ENCODE data around the gene PSD4. TPM values are rescaled to one million over a fixed set of nuclear protein-coding genes. Genes with fewer than 3 reads are reported as not detected.

PSD4 gene
- polyA plus RNA-seq, 1 of the 3 experiments (the other 2 are of a cell fraction), result 0.35 TPM

DNA sequence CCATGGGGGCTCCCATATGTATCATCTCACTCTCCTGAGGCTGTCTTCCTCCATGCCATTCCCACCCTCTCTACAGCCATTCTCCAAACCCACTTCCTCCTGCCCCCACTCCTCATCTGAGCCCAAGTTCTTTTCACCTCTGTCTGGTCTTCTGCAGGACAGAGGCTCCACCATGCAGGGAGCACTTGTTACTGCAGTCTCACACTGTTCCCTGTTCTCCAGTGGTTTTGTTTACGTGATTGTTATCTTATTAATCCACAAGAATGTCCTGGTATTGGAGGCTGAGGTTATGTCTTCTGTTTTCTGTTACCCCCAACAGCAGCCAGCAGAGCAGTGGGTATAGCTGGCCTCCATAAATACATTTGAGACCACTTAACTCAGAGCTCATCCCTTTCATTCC, 53.5 kb downstream of the PSD4 start:
- Histone ChIP-seq H3K9me3 (no peaks in the 10 kb centered on the region), H3K79me2 (ENCODE audit: insufficient read depth) (no peaks in the 10 kb centered on the region), H3F3A (replicated peaks; ENCODE audit: insufficient read depth) (no peaks in the 10 kb centered on the region), H2AFZ (ENCODE audit: low read depth) (no peak overlapping the region), H3K27me3 (ENCODE audit: insufficient read depth) (no peaks in the 10 kb centered on the region), H3K4me2 (no peak overlapping the region), H3K9me2 (no peaks in the 10 kb centered on the region), H4K20me1 (ENCODE audit: insufficient read depth) (no peaks in the 10 kb centered on the region), H3K27ac (ENCODE audit: low read depth in 2 of 2, low read length in 1 of 2) (no peak overlapping the region), H3K4me3 (ENCODE audit: low read depth in 2 of 2, low read length in 1 of 2) (no peak overlapping the region), H3K9ac (no peak overlapping the region), H3K36me3 (replicated peaks in 1 of 2; ENCODE audit: control insufficient read depth in 1 of 2, insufficient read depth in 2 of 2, low read length in 1 of 2) (no peaks in the 10 kb centered on the region), H3K4me1 (ENCODE audit: control insufficient read depth in 1 of 2, insufficient read depth in 2 of 2, low read depth in 1 of 2, low read length in 1 of 2) (peaks cover 0 to 4% of the 10 kb centered on the region in 2 experiments; a peak in 2 of 4 replicates)
- TF ChIP-seq NRF1 (IDR thresholded peaks at IDR 0.05; ENCODE audit: low read depth, low read length) (no peak), FOXJ3 (CRISPR knock-in tag; IDR thresholded peaks at IDR 0.05) (no peak), RCOR1 (IDR thresholded peaks at IDR 0.05; ENCODE audit: low read length) (no peak), JUND (IDR thresholded peaks at IDR 0.05) (no peak), ELF1 (IDR thresholded peaks at IDR 0.05) (no peak), MEF2A (IDR thresholded peaks at IDR 0.05; ENCODE audit: borderline replicate concordance, low read depth) (no peak), SIN3A (IDR thresholded peaks at IDR 0.05; ENCODE audit: borderline replicate concordance, low read depth, low read length) (no peak), FOSL2 (IDR thresholded peaks at IDR 0.05; ENCODE audit: borderline replicate concordance, low read depth) (no peak), GATA2 (CRISPR knock-in tag; IDR thresholded peaks at IDR 0.05) (no peak), TCF12 (IDR thresholded peaks at IDR 0.05) (no peak), TEAD4 (IDR thresholded peaks at IDR 0.05; ENCODE audit: borderline replicate concordance, insufficient read depth) (no peak), RFX5 (IDR thresholded peaks at IDR 0.05; ENCODE audit: low read length) (no peak), RXRA (IDR thresholded peaks at IDR 0.05; ENCODE audit: borderline replicate concordance, low read depth) (no peak), FOXM1 (IDR thresholded peaks at IDR 0.05; ENCODE audit: low read depth) (no peak), POLR2AphosphoS5 (IDR thresholded peaks at IDR 0.05; ENCODE audit: low read depth, low read length) (no peak), YY1 (IDR thresholded peaks at IDR 0.05; ENCODE audit: low read depth) (no peak)
- TF ChIP-seq, protein P1, sequence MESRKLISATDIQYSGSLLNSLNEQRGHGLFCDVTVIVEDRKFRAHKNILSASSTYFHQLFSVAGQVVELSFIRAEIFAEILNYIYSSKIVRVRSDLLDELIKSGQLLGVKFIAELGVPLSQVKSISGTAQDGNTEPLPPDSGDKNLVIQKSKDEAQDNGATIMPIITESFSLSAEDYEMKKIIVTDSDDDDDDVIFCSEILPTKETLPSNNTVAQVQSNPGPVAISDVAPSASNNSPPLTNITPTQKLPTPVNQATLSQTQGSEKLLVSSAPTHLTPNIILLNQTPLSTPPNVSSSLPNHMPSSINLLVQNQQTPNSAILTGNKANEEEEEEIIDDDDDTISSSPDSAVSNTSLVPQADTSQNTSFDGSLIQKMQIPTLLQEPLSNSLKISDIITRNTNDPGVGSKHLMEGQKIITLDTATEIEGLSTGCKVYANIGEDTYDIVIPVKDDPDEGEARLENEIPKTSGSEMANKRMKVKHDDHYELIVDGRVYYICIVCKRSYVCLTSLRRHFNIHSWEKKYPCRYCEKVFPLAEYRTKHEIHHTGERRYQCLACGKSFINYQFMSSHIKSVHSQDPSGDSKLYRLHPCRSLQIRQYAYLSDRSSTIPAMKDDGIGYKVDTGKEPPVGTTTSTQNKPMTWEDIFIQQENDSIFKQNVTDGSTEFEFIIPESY (IDR thresholded peaks at IDR 0.05; ENCODE audit: borderline replicate concordance, low read depth), result no peak
- TF ChIP-seq, protein P2, sequence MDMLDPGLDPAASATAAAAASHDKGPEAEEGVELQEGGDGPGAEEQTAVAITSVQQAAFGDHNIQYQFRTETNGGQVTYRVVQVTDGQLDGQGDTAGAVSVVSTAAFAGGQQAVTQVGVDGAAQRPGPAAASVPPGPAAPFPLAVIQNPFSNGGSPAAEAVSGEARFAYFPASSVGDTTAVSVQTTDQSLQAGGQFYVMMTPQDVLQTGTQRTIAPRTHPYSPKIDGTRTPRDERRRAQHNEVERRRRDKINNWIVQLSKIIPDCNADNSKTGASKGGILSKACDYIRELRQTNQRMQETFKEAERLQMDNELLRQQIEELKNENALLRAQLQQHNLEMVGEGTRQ (IDR thresholded peaks at IDR 0.05; ENCODE audit: borderline replicate concordance, low read depth, low read length), result no peak
- TF ChIP-seq, protein P3, sequence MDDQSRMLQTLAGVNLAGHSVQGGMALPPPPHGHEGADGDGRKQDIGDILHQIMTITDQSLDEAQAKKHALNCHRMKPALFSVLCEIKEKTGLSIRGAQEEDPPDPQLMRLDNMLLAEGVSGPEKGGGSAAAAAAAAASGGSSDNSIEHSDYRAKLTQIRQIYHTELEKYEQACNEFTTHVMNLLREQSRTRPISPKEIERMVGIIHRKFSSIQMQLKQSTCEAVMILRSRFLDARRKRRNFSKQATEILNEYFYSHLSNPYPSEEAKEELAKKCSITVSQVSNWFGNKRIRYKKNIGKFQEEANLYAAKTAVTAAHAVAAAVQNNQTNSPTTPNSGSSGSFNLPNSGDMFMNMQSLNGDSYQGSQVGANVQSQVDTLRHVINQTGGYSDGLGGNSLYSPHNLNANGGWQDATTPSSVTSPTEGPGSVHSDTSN (IDR thresholded peaks at IDR 0.05), result no peak
- TF ChIP-seq, protein P4, sequence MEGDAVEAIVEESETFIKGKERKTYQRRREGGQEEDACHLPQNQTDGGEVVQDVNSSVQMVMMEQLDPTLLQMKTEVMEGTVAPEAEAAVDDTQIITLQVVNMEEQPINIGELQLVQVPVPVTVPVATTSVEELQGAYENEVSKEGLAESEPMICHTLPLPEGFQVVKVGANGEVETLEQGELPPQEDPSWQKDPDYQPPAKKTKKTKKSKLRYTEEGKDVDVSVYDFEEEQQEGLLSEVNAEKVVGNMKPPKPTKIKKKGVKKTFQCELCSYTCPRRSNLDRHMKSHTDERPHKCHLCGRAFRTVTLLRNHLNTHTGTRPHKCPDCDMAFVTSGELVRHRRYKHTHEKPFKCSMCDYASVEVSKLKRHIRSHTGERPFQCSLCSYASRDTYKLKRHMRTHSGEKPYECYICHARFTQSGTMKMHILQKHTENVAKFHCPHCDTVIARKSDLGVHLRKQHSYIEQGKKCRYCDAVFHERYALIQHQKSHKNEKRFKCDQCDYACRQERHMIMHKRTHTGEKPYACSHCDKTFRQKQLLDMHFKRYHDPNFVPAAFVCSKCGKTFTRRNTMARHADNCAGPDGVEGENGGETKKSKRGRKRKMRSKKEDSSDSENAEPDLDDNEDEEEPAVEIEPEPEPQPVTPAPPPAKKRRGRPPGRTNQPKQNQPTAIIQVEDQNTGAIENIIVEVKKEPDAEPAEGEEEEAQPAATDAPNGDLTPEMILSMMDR (IDR thresholded peaks at IDR 0.05), result no peak
- 81% methylated on average over 1 of the region's 1 CpG for WGBS (ENCODE audit: low lambda C conversion rate)
- DNase-seq, result no peak
- ChIA-PET POLR2A (no interaction called here), CTCF (interaction anchor here (0.7 to 1.4 kb wide), 5 partner anchors 9 to 89 kb away, joined by 3 to 4 read pairs (median 3); no protein-coding TSS in a partner anchor)

Data from SK-N-SH (cell line).